ENCODE results near the gene SLC12A6. TPM values are rescaled to one million over a fixed set of nuclear protein-coding genes. Genes with fewer than 3 reads are reported as not detected.
A peak's percentile ranks its signal among the peaks of the same experiment; 100 is the strongest.

The SLC12A6 gene
- total RNA-seq, 1 experiment from 2014 or later = 15.1 TPM

- Histone ChIP-seq H3K4me2 (ENCODE audit: low read length) (peak overlapping the region; percentile 72), H3K79me2 (ENCODE audit: insufficient read depth, low read length) (peaks cover 21% of the 10 kb centered on the region), H3K9ac (ENCODE audit: low read length) (peak overlapping the region; percentile 86), H2AFZ (ENCODE audit: low read depth, low read length, poor library complexity, severe bottlenecking) (no peak overlapping the region), H4K20me1 (ENCODE audit: insufficient read depth) (no peaks in the 10 kb centered on the region; the same call in 1 of the 2 replicates), H3K36me3 (ENCODE audit: control insufficient read depth in 1 of 2, insufficient read depth in 2 of 2, low read length in 2 of 2) (peaks cover 13 to 22% of the 10 kb centered on the region in 2 experiments; a peak in 2 of 4 replicates), H3K27ac (ENCODE audit: low read depth, low read length) (peak overlapping the region; percentile 96; the same call in 1 of the 2 replicates), H3K27me3 (ENCODE audit: insufficient read depth, low read length) (no peaks in the 10 kb centered on the region), H3K9me3 (ENCODE audit: control insufficient read depth in 1 of 2, insufficient read depth in 1 of 2, low read depth in 1 of 2, low read length in 2 of 2) (no peaks in the 10 kb centered on the region), H3K4me3 (replicated peaks in 1 of 2; ENCODE audit: low read depth in 1 of 2, low read length in 2 of 2) (peak overlapping the region; percentile 88 to 98), H3K4me1 (ENCODE audit: control insufficient read depth in 1 of 2, insufficient read depth in 2 of 2, low read length in 2 of 2) (peaks cover 16 to 36% of the 10 kb centered on the region in 2 experiments), H3K9me2 (ENCODE audit: insufficient read depth) (no peaks in the 10 kb centered on the region)
- RAD21 ChIA-PET (ENCODE audit: low non-redundant PET in 1 of 2, low total read pairs in 2 of 2, uncharacterized antibody in 2 of 2, unreplicated experiment in 2 of 2) = no interaction called here
- DNase-seq (ENCODE audit: low read depth, low spot score) = no peak
- ATAC-seq = no peak
- TSS peak; percentile 34 for BruUV-seq (replicated peaks)
- TF ChIP-seq CTCF (IDR thresholded peaks at IDR 0.05 in 2 of 3, conservative IDR thresholded peaks at IDR 0.05 in 1 of 3; ENCODE audit: borderline replicate concordance in 1 of 3, insufficient read depth in 1 of 3, low read depth in 2 of 3, low read length in 2 of 3) (no peak), RAD21 (IDR thresholded peaks at IDR 0.05; ENCODE audit: low read depth) (no peak), EZH2 (IDR thresholded peaks at IDR 0.05) (no peak), TCF7L2 (IDR thresholded peaks at IDR 0.05; ENCODE audit: borderline replicate concordance, extremely low read depth, insufficient read depth, insufficient read length) (no peak), YY1 (IDR thresholded peaks at IDR 0.05; ENCODE audit: extremely low read depth, insufficient replicate concordance, low read depth, low read length) (no peak), FOSL1 (IDR thresholded peaks at IDR 0.05; ENCODE audit: low read depth) (no peak), EGR1 (IDR thresholded peaks at IDR 0.05; ENCODE audit: low read depth) (no peak), JUND (IDR thresholded peaks at IDR 0.05) (no peak), REST (IDR thresholded peaks at IDR 0.05; ENCODE audit: low read depth) (no peak), CBX3 (IDR thresholded peaks at IDR 0.05; ENCODE audit: low read depth) (no peak), ELF1 (IDR thresholded peaks at IDR 0.05; ENCODE audit: borderline replicate concordance, low read depth) (no peak), ATF3 (IDR thresholded peaks at IDR 0.05) (no peak), SP1 (IDR thresholded peaks at IDR 0.05; ENCODE audit: low read depth) (no peak), ZNF274 (IDR thresholded peaks at IDR 0.05; ENCODE audit: low read depth, low read length) (no peak)
- intact Hi-C loops (cut with micrococcal nuclease) = loop anchor here (10.0 kb wide), 3 partner anchors 51 to 301 kb away; partner anchors contain the start of gene EMC4
- POLR2A ChIA-PET = interaction anchor here (1.2 to 1.7 kb wide), 2 partner anchors 23 to 28 kb away, joined by 4 to 5 read pairs; partner anchors contain the start of genes NOP10, NUTM1 and SLC12A6
- CTCF ChIA-PET = interaction anchor here (0.8 to 3.1 kb wide), 4 partner anchors 7 to 256 kb away, joined by 3 to 22 read pairs (median 4); partner anchors contain the start of genes NOP10 and NUTM1
Measured at GRCh38 chr15:34365836-34366235, 28.3 kb upstream of the SLC12A6 start.
